Peyer's patch (tissue), 4 donors: ENCODE results near the gene CD247.

ENCODE experiments used
- CTCF ChIP-seq, 6 experiments: fragments of 450-650 bp in 4 of 6; fragments of 200-600 bp in 2 of 6; sonication (generic) in 1 of 6; IDR thresholded peaks; one replicate each; pipeline ENCODE4 v1.5.1; 2017 to 2019; ENCODE audit warnings: antibody characterized with exemption in 6 of 6, mild to moderate bottlenecking in 3 of 6, moderate library complexity in 1 of 6
- POLR2A ChIP-seq, 2 donors: fragments of 450-650 bp; IDR thresholded peaks; one replicate each; pipeline ENCODE4 v1.5.1; 2017; ENCODE audit warnings: antibody characterized with exemption in 2 of 2, mild to moderate bottlenecking in 2 of 2, moderate library complexity in 2 of 2

- TF ChIP-seq POLR2A (IDR thresholded peaks at IDR 0.05) (no peak), CTCF (IDR thresholded peaks at IDR 0.05) (no peak)
These were observed 29.5 kb downstream of the CD247 start for GRCh38 chr1:167488786-167489185.
